Measurements from ENCODE around the gene OPHN1. TPM values are rescaled to one million over a fixed set of nuclear protein-coding genes. Genes with fewer than 3 reads are reported as not detected.

OPHN1 gene
- total RNA-seq, 1 experiment from 2014 or later = 4.0 TPM

GRCh38 chrX:68307769-68308168, 125.5 kb downstream of the OPHN1 start:
- ChIA-PET POLR2A (interaction anchor here (1.5 kb wide), 1 partner anchor 125 kb away, joined by 4 read pairs; no protein-coding TSS in a partner anchor), CTCF (interaction anchor here (0.6 to 0.8 kb wide), 4 partner anchors 14 to 124 kb away, joined by 3 read pairs; no protein-coding TSS in a partner anchor)
- H3K27ac Mint-ChIP-seq (ENCODE audit: low read depth, unreplicated experiment) = peak overlapping the region; percentile 27
- TF ChIP-seq CTCF (IDR thresholded peaks at IDR 0.05; ENCODE audit: unreplicated experiment) = no peak
- BruUV-seq (replicated peaks) = no TSS peak
- intact Hi-C loops (cut with micrococcal nuclease) = loop anchor here (10.0 kb wide), 1 partner anchor 127 kb away; the partner anchor contains the start of gene OPHN1
- H3K9me3 Mint-ChIP-seq (ENCODE audit: unreplicated experiment) = no peaks in the 10 kb centered on the region
- no peaks in the 10 kb centered on the region for H3K36me3 Mint-ChIP-seq (ENCODE audit: insufficient read depth, unreplicated experiment)
- peaks cover 6% of the 10 kb centered on the region for H3K4me1 Mint-ChIP-seq (ENCODE audit: insufficient read depth, unreplicated experiment)
- no peaks in the 10 kb centered on the region for H3K27me3 Mint-ChIP-seq (ENCODE audit: insufficient read depth, unreplicated experiment)
- no peak overlapping the region for H3K4me3 Mint-ChIP-seq (ENCODE audit: unreplicated experiment)
- peak; percentile 91 for DNase-seq (ENCODE audit: unreplicated experiment)

GRCh38 chrX:68304602-68305001, 128.7 kb downstream of the OPHN1 start:
- TF ChIP-seq CTCF (IDR thresholded peaks at IDR 0.05; ENCODE audit: unreplicated experiment) = no peak
- Mint-ChIP-seq H3K9me3 (ENCODE audit: unreplicated experiment) (peaks cover 7% of the 10 kb centered on the region), H3K27ac (ENCODE audit: low read depth, unreplicated experiment) (no peak overlapping the region), H3K4me3 (ENCODE audit: unreplicated experiment) (no peak overlapping the region), H3K27me3 (ENCODE audit: insufficient read depth, unreplicated experiment) (peaks cover 18% of the 10 kb centered on the region), H3K4me1 (ENCODE audit: insufficient read depth, unreplicated experiment) (peaks cover 6% of the 10 kb centered on the region), H3K36me3 (ENCODE audit: insufficient read depth, unreplicated experiment) (peaks cover 10% of the 10 kb centered on the region)
- CTCF ChIA-PET = no interaction called here
- intact Hi-C loops (cut with micrococcal nuclease) = loop anchor here (10.0 kb wide), 1 partner anchor 130 kb away; the partner anchor contains the start of gene OPHN1
- no TSS peak for BruUV-seq (replicated peaks)
- DNase-seq (ENCODE audit: unreplicated experiment) = no peak
- POLR2A ChIA-PET = no interaction called here

- no TSS peak for BruUV-seq (replicated peaks)
- peaks cover 7% of the 10 kb centered on the region for H3K9me3 Mint-ChIP-seq (ENCODE audit: unreplicated experiment)
- H3K27ac Mint-ChIP-seq (ENCODE audit: low read depth, unreplicated experiment) = no peak overlapping the region
- no peaks in the 10 kb centered on the region for H3K4me1 Mint-ChIP-seq (ENCODE audit: insufficient read depth, unreplicated experiment)
- CTCF ChIA-PET = no interaction called here
- TF ChIP-seq CTCF (IDR thresholded peaks at IDR 0.05; ENCODE audit: unreplicated experiment) = no peak
- peaks cover 10% of the 10 kb centered on the region for H3K36me3 Mint-ChIP-seq (ENCODE audit: insufficient read depth, unreplicated experiment)
- no peak overlapping the region for H3K4me3 Mint-ChIP-seq (ENCODE audit: unreplicated experiment)
- POLR2A ChIA-PET = no interaction called here
- peak; percentile 8 for DNase-seq (ENCODE audit: unreplicated experiment)
- intact Hi-C loops (cut with micrococcal nuclease) = loop anchor here (10.0 kb wide), 1 partner anchor 135 kb away; the partner anchor contains the start of gene OPHN1
- peaks cover 37% of the 10 kb centered on the region for H3K27me3 Mint-ChIP-seq (ENCODE audit: insufficient read depth, unreplicated experiment)
Measured at GRCh38 chrX:68299898-68300297, 133.4 kb downstream of the OPHN1 start.

- no peak overlapping the region for H3K4me3 Mint-ChIP-seq (ENCODE audit: unreplicated experiment)
- CTCF ChIA-PET = no interaction called here
- H3K27me3 Mint-ChIP-seq (ENCODE audit: insufficient read depth, unreplicated experiment) = peaks cover 5% of the 10 kb centered on the region
- no peaks in the 10 kb centered on the region for H3K36me3 Mint-ChIP-seq (ENCODE audit: insufficient read depth, unreplicated experiment)
- no TSS peak for BruUV-seq (replicated peaks)
- H3K9me3 Mint-ChIP-seq (ENCODE audit: unreplicated experiment) = no peaks in the 10 kb centered on the region
- H3K27ac Mint-ChIP-seq (ENCODE audit: low read depth, unreplicated experiment) = no peak overlapping the region
- POLR2A ChIA-PET = no interaction called here
- no peak for DNase-seq (ENCODE audit: unreplicated experiment)
- no peak for TF ChIP-seq CTCF (IDR thresholded peaks at IDR 0.05; ENCODE audit: unreplicated experiment)
- H3K4me1 Mint-ChIP-seq (ENCODE audit: insufficient read depth, unreplicated experiment) = no peaks in the 10 kb centered on the region
- intact Hi-C loops (cut with micrococcal nuclease) = no loop called here
Measured at GRCh38 chrX:68292471-68292870, 140.8 kb downstream of the OPHN1 start.
